ENCODE results near the gene COL23A1.
"Not testable (repeated sequence)": the region's sequence is repeated elsewhere in the genome, so short reads cannot be mapped to it uniquely, and the experiment has no call there.

Gene COL23A1

GRCh38 chr5:178234750-178235587 lies 355.2 kb downstream of the COL23A1 start:
- no peak overlapping the region for H3K27ac ChIP-seq (ENCODE audit: low read depth, low read length)
- H3K9me3 ChIP-seq (ENCODE audit: control insufficient read depth in 5 of 5, low read length in 5 of 5), result no peaks in the 10 kb centered on the region
- H3K4me1 ChIP-seq (ENCODE audit: control insufficient read depth in 5 of 5, insufficient read depth in 5 of 5, low read length in 5 of 5), result peaks cover 8 to 89% (median 60%) of the 10 kb centered on the region in 5 donors
- no peaks in the 10 kb centered on the region for H3K27me3 ChIP-seq (ENCODE audit: control insufficient read depth in 5 of 5, insufficient read depth in 4 of 5, low read length in 5 of 5)
- H3K4me3 ChIP-seq (ENCODE audit: low read depth in 1 of 5, low read length in 5 of 5), result no peak overlapping the region
- no peak overlapping the region for H3K9ac ChIP-seq (ENCODE audit: low read length in 5 of 5)
- peaks cover 0 to 11% (median 1%) of the 10 kb centered on the region in 5 donors for H3K36me3 ChIP-seq (ENCODE audit: control insufficient read depth in 5 of 5, insufficient read depth in 5 of 5, low read length in 5 of 5)

- Histone ChIP-seq H3K36me3 (ENCODE audit: control insufficient read depth in 5 of 5, insufficient read depth in 5 of 5, low read length in 5 of 5) (peaks cover 3 to 19% (median 9%) of the 10 kb centered on the region in 5 donors), H3K4me3 (ENCODE audit: low read depth in 1 of 5, low read length in 5 of 5) (no peak overlapping the region), H3K9ac (ENCODE audit: low read length in 5 of 5) (no peak overlapping the region), H3K27me3 (ENCODE audit: control insufficient read depth in 5 of 5, insufficient read depth in 4 of 5, low read length in 5 of 5) (no peaks in the 10 kb centered on the region), H3K9me3 (ENCODE audit: control insufficient read depth in 5 of 5, low read length in 5 of 5) (no peaks in the 10 kb centered on the region), H3K27ac (ENCODE audit: low read depth, low read length) (no peak overlapping the region), H3K4me1 (ENCODE audit: control insufficient read depth in 5 of 5, insufficient read depth in 5 of 5, low read length in 5 of 5) (peaks cover 10 to 91% (median 65%) of the 10 kb centered on the region in 5 donors)
These were observed 356.0 kb downstream of the COL23A1 start for GRCh38 chr5:178234121-178234749.

GRCh38 chr5:178232920-178233429 lies 357.2 kb downstream of the COL23A1 start:
- H3K27ac ChIP-seq (ENCODE audit: low read depth, low read length), result peak overlapping the region; percentile 91
- H3K4me3 ChIP-seq (ENCODE audit: low read depth in 1 of 5, low read length in 5 of 5), result peak overlapping the region in 4 of 5 donors; percentile 52 to 85 (median 84)
- H3K9me3 ChIP-seq (ENCODE audit: control insufficient read depth in 5 of 5, low read length in 5 of 5), result no peaks in the 10 kb centered on the region
- H3K4me1 ChIP-seq (ENCODE audit: control insufficient read depth in 5 of 5, insufficient read depth in 5 of 5, low read length in 5 of 5), result peaks cover 10 to 90% (median 63%) of the 10 kb centered on the region in 5 donors
- H3K9ac ChIP-seq (ENCODE audit: low read length in 5 of 5), result peak overlapping the region; percentile 48 to 95 (median 84)
- peaks cover 3 to 30% (median 19%) of the 10 kb centered on the region in 5 donors for H3K36me3 ChIP-seq (ENCODE audit: control insufficient read depth in 5 of 5, insufficient read depth in 5 of 5, low read length in 5 of 5)
- H3K27me3 ChIP-seq (ENCODE audit: control insufficient read depth in 5 of 5, insufficient read depth in 4 of 5, low read length in 5 of 5), result no peaks in the 10 kb centered on the region

GRCh38 chr5:178232124-178232919 lies 357.9 kb downstream of the COL23A1 start, which contains the start of gene PHYKPL:
PHYKPL (minus strand) TSS chr5:178232802; CDS start chr5:178232550, 252 bp downstream.
- peak within 1 kb of the TSS; percentile 87 to 95 (median 92) for H3K9ac ChIP-seq (ENCODE audit: low read length in 5 of 5)
- peak within 1 kb of the TSS; percentile 91 for H3K27ac ChIP-seq (ENCODE audit: low read depth, low read length)
- H3K4me3 ChIP-seq (ENCODE audit: low read depth in 1 of 5, low read length in 5 of 5), result peak within 1 kb of the TSS; percentile 83 to 87 (median 84)
- H3K36me3 ChIP-seq (ENCODE audit: control insufficient read depth in 5 of 5, insufficient read depth in 5 of 5, low read length in 5 of 5), result peaks cover 3 to 37% (median 25%) of the 10 kb centered on the region in 5 donors
- H3K9me3 ChIP-seq (ENCODE audit: control insufficient read depth in 5 of 5, low read length in 5 of 5), result no peaks in the 10 kb centered on the region
- peaks cover 10 to 83% (median 56%) of the 10 kb centered on the region in 5 donors for H3K4me1 ChIP-seq (ENCODE audit: control insufficient read depth in 5 of 5, insufficient read depth in 5 of 5, low read length in 5 of 5)
- H3K27me3 ChIP-seq (ENCODE audit: control insufficient read depth in 5 of 5, insufficient read depth in 4 of 5, low read length in 5 of 5), result no peaks in the 10 kb centered on the region

GRCh38 chr5:178231539-178232123 lies 358.6 kb downstream of the COL23A1 start:
- H3K27ac ChIP-seq (ENCODE audit: low read depth, low read length), result peak overlapping the region; percentile 91
- peak overlapping the region; percentile 87 to 95 (median 92) for H3K9ac ChIP-seq (ENCODE audit: low read length in 5 of 5)
- no peaks in the 10 kb centered on the region for H3K27me3 ChIP-seq (ENCODE audit: control insufficient read depth in 5 of 5, insufficient read depth in 4 of 5, low read length in 5 of 5)
- peaks cover 3 to 43% (median 29%) of the 10 kb centered on the region in 5 donors for H3K36me3 ChIP-seq (ENCODE audit: control insufficient read depth in 5 of 5, insufficient read depth in 5 of 5, low read length in 5 of 5)
- no peaks in the 10 kb centered on the region for H3K9me3 ChIP-seq (ENCODE audit: control insufficient read depth in 5 of 5, low read length in 5 of 5)
- peak overlapping the region; percentile 83 to 87 (median 84) for H3K4me3 ChIP-seq (ENCODE audit: low read depth in 1 of 5, low read length in 5 of 5)
- peaks cover 10 to 76% (median 52%) of the 10 kb centered on the region in 5 donors for H3K4me1 ChIP-seq (ENCODE audit: control insufficient read depth in 5 of 5, insufficient read depth in 5 of 5, low read length in 5 of 5)

GRCh38 chr5:178230879-178231538 lies 359.2 kb downstream of the COL23A1 start:
- peaks cover 10 to 70% (median 45%) of the 10 kb centered on the region in 5 donors for H3K4me1 ChIP-seq (ENCODE audit: control insufficient read depth in 5 of 5, insufficient read depth in 5 of 5, low read length in 5 of 5)
- peak overlapping the region; percentile 83 to 87 (median 84) for H3K4me3 ChIP-seq (ENCODE audit: low read depth in 1 of 5, low read length in 5 of 5)
- H3K27me3 ChIP-seq (ENCODE audit: control insufficient read depth in 5 of 5, insufficient read depth in 4 of 5, low read length in 5 of 5), result no peaks in the 10 kb centered on the region
- no peaks in the 10 kb centered on the region for H3K9me3 ChIP-seq (ENCODE audit: control insufficient read depth in 5 of 5, low read length in 5 of 5)
- peaks cover 3 to 47% (median 31%) of the 10 kb centered on the region in 5 donors for H3K36me3 ChIP-seq (ENCODE audit: control insufficient read depth in 5 of 5, insufficient read depth in 5 of 5, low read length in 5 of 5)
- peak overlapping the region; percentile 87 to 95 (median 92) for H3K9ac ChIP-seq (ENCODE audit: low read length in 5 of 5)
- H3K27ac ChIP-seq (ENCODE audit: low read depth, low read length), result peak overlapping the region; percentile 91

- peak overlapping the region in 4 of 5 donors; percentile 8 to 93 (median 70) for H3K9ac ChIP-seq (ENCODE audit: low read length in 5 of 5)
- H3K4me3 ChIP-seq (ENCODE audit: low read depth in 1 of 5, low read length in 5 of 5), result peak overlapping the region in 2 of 5 donors; percentile 12 to 28
- peaks cover 10 to 61% (median 38%) of the 10 kb centered on the region in 5 donors for H3K4me1 ChIP-seq (ENCODE audit: control insufficient read depth in 5 of 5, insufficient read depth in 5 of 5, low read length in 5 of 5)
- no peaks in the 10 kb centered on the region for H3K9me3 ChIP-seq (ENCODE audit: control insufficient read depth in 5 of 5, low read length in 5 of 5)
- no peaks in the 10 kb centered on the region for H3K27me3 ChIP-seq (ENCODE audit: control insufficient read depth in 5 of 5, insufficient read depth in 4 of 5, low read length in 5 of 5)
- peaks cover 3 to 58% (median 36%) of the 10 kb centered on the region in 5 donors for H3K36me3 ChIP-seq (ENCODE audit: control insufficient read depth in 5 of 5, insufficient read depth in 5 of 5, low read length in 5 of 5)
- H3K27ac ChIP-seq (ENCODE audit: low read depth, low read length), result peak overlapping the region; percentile 39
These were observed 360.3 kb downstream of the COL23A1 start for GRCh38 chr5:178229861-178230260.

GRCh38 chr5:178229111-178229510 lies 361.1 kb downstream of the COL23A1 start:
- not testable (repeated sequence) for H3K27ac ChIP-seq (ENCODE audit: low read depth, low read length); H3K9me3 ChIP-seq (ENCODE audit: control insufficient read depth in 5 of 5, low read length in 5 of 5); H3K27me3 ChIP-seq (ENCODE audit: control insufficient read depth in 5 of 5, insufficient read depth in 4 of 5, low read length in 5 of 5); H3K4me3 ChIP-seq (ENCODE audit: low read depth in 1 of 5, low read length in 5 of 5)
- Histone ChIP-seq H3K4me1 (ENCODE audit: control insufficient read depth in 5 of 5, insufficient read depth in 5 of 5, low read length in 5 of 5) (peaks cover 10 to 55% (median 39%) of the 10 kb centered on the region in 5 donors), H3K36me3 (ENCODE audit: control insufficient read depth in 5 of 5, insufficient read depth in 5 of 5, low read length in 5 of 5) (peaks cover 3 to 65% (median 42%) of the 10 kb centered on the region in 5 donors), H3K9ac (ENCODE audit: low read length in 5 of 5) (peak overlapping the region in 1 of 5 donors; percentile 27)
